WTC11 (cell line): Measurements from ENCODE around the gene USP51. TPM values are rescaled to one million over a fixed set of nuclear protein-coding genes. Genes with fewer than 3 reads are reported as not detected.

ENCODE experiments used
- ATAC-seq: fragments of 200-7000 bp; cut with Tn5 transposase; 2 replicates; pipeline ENCODE4 v1.10.0; 2021; ENCODE audit warnings: mild to moderate bottlenecking, moderate library complexity
- CTCF ChIA-PET: fragments of 300-600 bp; sonication (Branson Sonifier 250); formaldehyde crosslinking; loops from one replicate; lab custom pipeline; 2021; ENCODE audit warnings: antibody characterized with exemption; lab: Charles Lee
- POLR2A ChIA-PET: fragments of 350-600 bp; sonication (Branson Sonifier 250); formaldehyde crosslinking; loops from one replicate; lab custom pipeline; 2021; ENCODE audit warnings: antibody characterized with exemption; lab: Charles Lee
- DNase-seq: peaks from one replicate; pipeline ENCODE4 v3.0.0; 2021; ENCODE audit warnings: low spot score
- H3K27ac Mint-ChIP-seq: 2 replicates; pipeline ENCODE4 v1.8.0; 2021; ENCODE audit warnings: mixed read lengths
- H3K27me3 Mint-ChIP-seq: 2 replicates; pipeline ENCODE4 v1.8.0; 2021; ENCODE audit warnings: low read depth, mild to moderate bottlenecking, moderate library complexity, mixed read lengths
- H3K36me3 Mint-ChIP-seq: 2 replicates; pipeline ENCODE4 v1.8.0; 2021; ENCODE audit warnings: mixed read lengths
- H3K4me1 Mint-ChIP-seq: 2 replicates; pipeline ENCODE4 v1.8.0; 2022; ENCODE audit warnings: mixed read lengths
- H3K4me3 Mint-ChIP-seq: 2 replicates; pipeline ENCODE4 v1.8.0; 2021; ENCODE audit warnings: mild to moderate bottlenecking, moderate library complexity, mixed read lengths
- H3K9me3 Mint-ChIP-seq: 2 replicates; pipeline ENCODE4 v1.8.0; 2021; ENCODE audit warnings: mixed read lengths
- CREB1 ChIP-seq: sonication (generic); formaldehyde crosslinking; IDR thresholded peaks from 2 replicates; pipeline ENCODE4 v1.8.0; 2023; ENCODE audit warnings: mild to moderate bottlenecking, missing genetic modification reagents
- FOXP1 ChIP-seq: sonication (generic); formaldehyde crosslinking; IDR thresholded peaks from 2 replicates; pipeline ENCODE4 v1.8.0; 2022; ENCODE audit warnings: missing genetic modification reagents, mild to moderate bottlenecking, moderate library complexity, borderline replicate concordance
- GRHL2 ChIP-seq: fragments of 250-450 bp; sonication (Bioruptor Pico); IDR thresholded peaks from 2 replicates; pipeline ENCODE4 v1.8.0; 2022; ENCODE audit warnings: mild to moderate bottlenecking, moderate library complexity; ENCODE audit not compliant: insufficient replicate concordance, severe bottlenecking
- MXD4 ChIP-seq: fragments of 250-450 bp; sonication (Bioruptor Pico); IDR thresholded peaks from 2 replicates; pipeline ENCODE4 v1.8.0; 2021; ENCODE audit warnings: mild to moderate bottlenecking, moderate library complexity, borderline replicate concordance
- MYBL2 ChIP-seq: sonication (generic); formaldehyde crosslinking; IDR thresholded peaks from 2 replicates; pipeline ENCODE4 v1.8.1; 2023; ENCODE audit warnings: mild to moderate bottlenecking, moderate library complexity, missing genetic modification reagents
- SMAD3 ChIP-seq: sonication (generic); formaldehyde crosslinking; IDR thresholded peaks from 2 replicates; pipeline ENCODE4 v1.8.0; 2022; ENCODE audit warnings: missing genetic modification reagents, mild to moderate bottlenecking, borderline replicate concordance
- TEAD4 ChIP-seq: sonication (generic); formaldehyde crosslinking; IDR thresholded peaks from 2 replicates; pipeline ENCODE4 v1.8.0; 2022; ENCODE audit warnings: mild to moderate bottlenecking, missing genetic modification reagents
- ZBTB21 ChIP-seq: sonication (generic); formaldehyde crosslinking; IDR thresholded peaks from 2 replicates; pipeline ENCODE4 v1.8.1; 2023; ENCODE audit warnings: mild to moderate bottlenecking, missing genetic modification reagents, borderline replicate concordance
- ZNF263 ChIP-seq: sonication (generic); formaldehyde crosslinking; IDR thresholded peaks from 2 replicates; pipeline ENCODE4 v1.8.1; 2022; ENCODE audit warnings: low read depth, mild to moderate bottlenecking, moderate library complexity, missing genetic modification reagents
- total RNA-seq: library from RNA; stranded (reverse); gene quantifications from 3 replicates; pipeline ENCODE4 v1.2.3, GENCODE V29; 2021
- TF ChIP-seq, protein P1 (sequence below): sonication (generic); formaldehyde crosslinking; IDR thresholded peaks from 2 replicates; pipeline ENCODE4 v1.8.0; 2022; ENCODE audit warnings: missing genetic modification reagents
- TF ChIP-seq, protein P2 (sequence below): sonication (generic); formaldehyde crosslinking; IDR thresholded peaks from 2 replicates; pipeline ENCODE4 v1.8.0; 2022; ENCODE audit warnings: mild to moderate bottlenecking, missing genetic modification reagents
- TF ChIP-seq, protein P3 (sequence below): sonication (generic); formaldehyde crosslinking; IDR thresholded peaks from 2 replicates; pipeline ENCODE4 v1.8.0; 2023; ENCODE audit warnings: missing genetic modification reagents, mild to moderate bottlenecking, borderline replicate concordance
- TF ChIP-seq, protein P4 (sequence below): sonication (generic); formaldehyde crosslinking; IDR thresholded peaks from 2 replicates; pipeline ENCODE4 v1.8.0; 2022; ENCODE audit warnings: mild to moderate bottlenecking, missing genetic modification reagents
- TF ChIP-seq, protein P5 (sequence below): sonication (generic); formaldehyde crosslinking; IDR thresholded peaks from 2 replicates; pipeline ENCODE4 v1.8.1; 2022; ENCODE audit warnings: missing genetic modification reagents, borderline replicate concordance
- TF ChIP-seq, protein P6 (sequence below): sonication (generic); formaldehyde crosslinking; IDR thresholded peaks from 2 replicates; pipeline ENCODE4 v1.8.1; 2023; ENCODE audit warnings: mild to moderate bottlenecking, moderate library complexity, missing genetic modification reagents

Gene USP51
- total RNA-seq, 1 experiment from 2014 or later = 6.5 TPM

DNA sequence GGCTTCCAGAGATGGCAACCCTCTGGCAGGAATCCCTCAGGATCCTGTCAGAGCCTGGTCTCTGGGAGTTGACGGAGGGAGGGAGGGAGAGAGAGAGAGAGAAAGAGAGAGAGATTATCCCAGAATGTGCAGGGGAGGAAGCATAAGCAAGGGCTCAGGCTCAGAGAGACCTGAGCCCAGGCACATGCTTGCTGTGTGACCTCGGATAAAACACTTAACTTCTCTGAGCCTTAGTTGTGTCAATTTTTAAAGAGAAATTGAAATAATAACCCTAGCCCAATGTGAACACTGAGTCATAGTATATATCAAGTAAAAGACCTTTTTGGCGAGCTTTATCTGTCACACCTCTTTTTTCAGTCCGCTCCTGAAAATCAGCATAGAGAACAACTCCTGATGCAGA lies 473 bp upstream of the USP51 start (continued):
- TF ChIP-seq, protein P1, sequence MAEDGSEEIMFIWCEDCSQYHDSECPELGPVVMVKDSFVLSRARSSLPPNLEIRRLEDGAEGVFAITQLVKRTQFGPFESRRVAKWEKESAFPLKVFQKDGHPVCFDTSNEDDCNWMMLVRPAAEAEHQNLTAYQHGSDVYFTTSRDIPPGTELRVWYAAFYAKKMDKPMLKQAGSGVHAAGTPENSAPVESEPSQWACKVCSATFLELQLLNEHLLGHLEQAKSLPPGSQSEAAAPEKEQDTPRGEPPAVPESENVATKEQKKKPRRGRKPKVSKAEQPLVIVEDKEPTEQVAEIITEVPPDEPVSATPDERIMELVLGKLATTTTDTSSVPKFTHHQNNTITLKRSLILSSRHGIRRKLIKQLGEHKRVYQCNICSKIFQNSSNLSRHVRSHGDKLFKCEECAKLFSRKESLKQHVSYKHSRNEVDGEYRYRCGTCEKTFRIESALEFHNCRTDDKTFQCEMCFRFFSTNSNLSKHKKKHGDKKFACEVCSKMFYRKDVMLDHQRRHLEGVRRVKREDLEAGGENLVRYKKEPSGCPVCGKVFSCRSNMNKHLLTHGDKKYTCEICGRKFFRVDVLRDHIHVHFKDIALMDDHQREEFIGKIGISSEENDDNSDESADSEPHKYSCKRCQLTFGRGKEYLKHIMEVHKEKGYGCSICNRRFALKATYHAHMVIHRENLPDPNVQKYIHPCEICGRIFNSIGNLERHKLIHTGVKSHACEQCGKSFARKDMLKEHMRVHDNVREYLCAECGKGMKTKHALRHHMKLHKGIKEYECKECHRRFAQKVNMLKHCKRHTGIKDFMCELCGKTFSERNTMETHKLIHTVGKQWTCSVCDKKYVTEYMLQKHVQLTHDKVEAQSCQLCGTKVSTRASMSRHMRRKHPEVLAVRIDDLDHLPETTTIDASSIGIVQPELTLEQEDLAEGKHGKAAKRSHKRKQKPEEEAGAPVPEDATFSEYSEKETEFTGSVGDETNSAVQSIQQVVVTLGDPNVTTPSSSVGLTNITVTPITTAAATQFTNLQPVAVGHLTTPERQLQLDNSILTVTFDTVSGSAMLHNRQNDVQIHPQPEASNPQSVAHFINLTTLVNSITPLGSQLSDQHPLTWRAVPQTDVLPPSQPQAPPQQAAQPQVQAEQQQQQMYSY = no peak
- TF ChIP-seq ZBTB21 = no peak
- no peak for TF ChIP-seq CREB1 (CRISPR knock-in tag)
- TF ChIP-seq MYBL2 (CRISPR knock-in tag) = no peak
- TF ChIP-seq, protein P2, sequence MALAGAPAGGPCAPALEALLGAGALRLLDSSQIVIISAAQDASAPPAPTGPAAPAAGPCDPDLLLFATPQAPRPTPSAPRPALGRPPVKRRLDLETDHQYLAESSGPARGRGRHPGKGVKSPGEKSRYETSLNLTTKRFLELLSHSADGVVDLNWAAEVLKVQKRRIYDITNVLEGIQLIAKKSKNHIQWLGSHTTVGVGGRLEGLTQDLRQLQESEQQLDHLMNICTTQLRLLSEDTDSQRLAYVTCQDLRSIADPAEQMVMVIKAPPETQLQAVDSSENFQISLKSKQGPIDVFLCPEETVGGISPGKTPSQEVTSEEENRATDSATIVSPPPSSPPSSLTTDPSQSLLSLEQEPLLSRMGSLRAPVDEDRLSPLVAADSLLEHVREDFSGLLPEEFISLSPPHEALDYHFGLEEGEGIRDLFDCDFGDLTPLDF (CRISPR knock-in tag) = no peak
- no peak for TF ChIP-seq TEAD4 (CRISPR knock-in tag)
- no peak for TF ChIP-seq FOXP1 (CRISPR knock-in tag)

DNA sequence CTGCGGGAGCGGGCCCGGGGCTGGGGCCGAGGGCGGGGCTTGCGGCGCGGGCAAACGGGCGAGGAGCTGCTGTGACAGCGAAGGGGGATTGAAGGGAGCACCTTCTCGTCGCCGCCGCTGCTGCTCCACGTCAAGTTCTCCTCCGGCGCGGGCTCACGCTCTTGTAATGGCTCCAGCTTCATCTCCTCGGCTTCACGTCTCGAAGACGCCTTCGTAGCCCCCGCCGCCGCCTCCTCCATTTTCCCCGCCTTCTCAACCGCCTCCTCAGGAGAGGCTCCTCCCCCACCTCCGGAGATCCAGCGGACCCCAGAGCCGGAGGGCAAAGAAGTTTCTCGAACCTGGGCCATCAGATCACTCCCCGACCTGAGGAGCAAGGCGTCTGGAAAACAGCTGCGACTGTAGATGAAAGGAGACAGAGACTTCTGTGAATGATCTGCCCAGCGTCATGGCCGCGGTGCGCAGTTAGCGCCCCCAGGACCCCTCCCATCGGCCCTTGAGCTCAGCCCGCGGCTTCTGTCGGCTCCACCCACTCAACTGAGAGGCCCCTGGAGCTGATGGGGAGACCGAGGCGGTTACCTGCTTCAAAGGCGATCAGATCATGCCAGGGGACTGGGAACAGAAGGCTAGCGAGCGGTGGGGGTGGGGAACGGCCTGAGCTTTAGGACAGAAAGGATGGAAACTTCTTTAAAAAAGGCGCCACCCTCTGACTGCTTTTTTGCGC lies 895 bp downstream of the USP51 start:
- Mint-ChIP-seq H3K9me3 (no peaks in the 10 kb centered on the region), H3K27me3 (no peaks in the 10 kb centered on the region), H3K4me3 (peak overlapping the region; percentile 91), H3K36me3 (no peaks in the 10 kb centered on the region), H3K27ac (peak overlapping the region; percentile 95), H3K4me1 (peaks cover 12% of the 10 kb centered on the region)
- DNase-seq (peak; percentile 53), ATAC-seq (peak; percentile 77)
- POLR2A ChIA-PET = interaction anchor here (1.1 to 1.8 kb wide), 2 partner anchors 229 to 420 kb away, joined by 3 to 4 read pairs; partner anchors contain the start of gene RRAGB
- CTCF ChIA-PET = interaction anchor here (1.0 to 1.6 kb wide), 3 partner anchors 37 to 419 kb away, joined by 5 to 6 read pairs (median 5); partner anchors contain the start of gene MAGEH1
- TF ChIP-seq, protein P3, sequence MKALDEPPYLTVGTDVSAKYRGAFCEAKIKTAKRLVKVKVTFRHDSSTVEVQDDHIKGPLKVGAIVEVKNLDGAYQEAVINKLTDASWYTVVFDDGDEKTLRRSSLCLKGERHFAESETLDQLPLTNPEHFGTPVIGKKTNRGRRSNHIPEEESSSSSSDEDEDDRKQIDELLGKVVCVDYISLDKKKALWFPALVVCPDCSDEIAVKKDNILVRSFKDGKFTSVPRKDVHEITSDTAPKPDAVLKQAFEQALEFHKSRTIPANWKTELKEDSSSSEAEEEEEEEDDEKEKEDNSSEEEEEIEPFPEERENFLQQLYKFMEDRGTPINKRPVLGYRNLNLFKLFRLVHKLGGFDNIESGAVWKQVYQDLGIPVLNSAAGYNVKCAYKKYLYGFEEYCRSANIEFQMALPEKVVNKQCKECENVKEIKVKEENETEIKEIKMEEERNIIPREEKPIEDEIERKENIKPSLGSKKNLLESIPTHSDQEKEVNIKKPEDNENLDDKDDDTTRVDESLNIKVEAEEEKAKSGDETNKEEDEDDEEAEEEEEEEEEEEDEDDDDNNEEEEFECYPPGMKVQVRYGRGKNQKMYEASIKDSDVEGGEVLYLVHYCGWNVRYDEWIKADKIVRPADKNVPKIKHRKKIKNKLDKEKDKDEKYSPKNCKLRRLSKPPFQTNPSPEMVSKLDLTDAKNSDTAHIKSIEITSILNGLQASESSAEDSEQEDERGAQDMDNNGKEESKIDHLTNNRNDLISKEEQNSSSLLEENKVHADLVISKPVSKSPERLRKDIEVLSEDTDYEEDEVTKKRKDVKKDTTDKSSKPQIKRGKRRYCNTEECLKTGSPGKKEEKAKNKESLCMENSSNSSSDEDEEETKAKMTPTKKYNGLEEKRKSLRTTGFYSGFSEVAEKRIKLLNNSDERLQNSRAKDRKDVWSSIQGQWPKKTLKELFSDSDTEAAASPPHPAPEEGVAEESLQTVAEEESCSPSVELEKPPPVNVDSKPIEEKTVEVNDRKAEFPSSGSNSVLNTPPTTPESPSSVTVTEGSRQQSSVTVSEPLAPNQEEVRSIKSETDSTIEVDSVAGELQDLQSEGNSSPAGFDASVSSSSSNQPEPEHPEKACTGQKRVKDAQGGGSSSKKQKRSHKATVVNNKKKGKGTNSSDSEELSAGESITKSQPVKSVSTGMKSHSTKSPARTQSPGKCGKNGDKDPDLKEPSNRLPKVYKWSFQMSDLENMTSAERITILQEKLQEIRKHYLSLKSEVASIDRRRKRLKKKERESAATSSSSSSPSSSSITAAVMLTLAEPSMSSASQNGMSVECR (CRISPR knock-in tag) = peak; percentile 41; the same call in 1 of the 2 replicates
- TF ChIP-seq, protein P4, sequence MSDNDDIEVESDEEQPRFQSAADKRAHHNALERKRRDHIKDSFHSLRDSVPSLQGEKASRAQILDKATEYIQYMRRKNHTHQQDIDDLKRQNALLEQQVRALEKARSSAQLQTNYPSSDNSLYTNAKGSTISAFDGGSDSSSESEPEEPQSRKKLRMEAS (CRISPR knock-in tag) = 0 out of 2 replicates have a peak, but pooled peaks have one; percentile 22
- TF ChIP-seq SMAD3 = no peak
- TF ChIP-seq ZNF263 (CRISPR knock-in tag) = no peak
- TF ChIP-seq, protein P1 = no peak
- no peak for TF ChIP-seq GRHL2 (CRISPR knock-in tag)
- TF ChIP-seq, protein P5, sequence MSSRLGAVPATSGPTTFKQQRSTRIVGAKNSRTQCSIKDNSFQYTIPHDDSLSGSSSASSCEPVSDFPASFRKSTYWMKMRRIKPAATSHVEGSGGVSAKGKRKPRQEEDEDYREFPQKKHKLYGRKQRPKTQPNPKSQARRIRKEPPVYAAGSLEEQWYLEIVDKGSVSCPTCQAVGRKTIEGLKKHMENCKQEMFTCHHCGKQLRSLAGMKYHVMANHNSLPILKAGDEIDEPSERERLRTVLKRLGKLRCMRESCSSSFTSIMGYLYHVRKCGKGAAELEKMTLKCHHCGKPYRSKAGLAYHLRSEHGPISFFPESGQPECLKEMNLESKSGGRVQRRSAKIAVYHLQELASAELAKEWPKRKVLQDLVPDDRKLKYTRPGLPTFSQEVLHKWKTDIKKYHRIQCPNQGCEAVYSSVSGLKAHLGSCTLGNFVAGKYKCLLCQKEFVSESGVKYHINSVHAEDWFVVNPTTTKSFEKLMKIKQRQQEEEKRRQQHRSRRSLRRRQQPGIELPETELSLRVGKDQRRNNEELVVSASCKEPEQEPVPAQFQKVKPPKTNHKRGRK (CRISPR knock-in tag) = no peak
- TF ChIP-seq MXD4 = no peak
- TF ChIP-seq, protein P6, sequence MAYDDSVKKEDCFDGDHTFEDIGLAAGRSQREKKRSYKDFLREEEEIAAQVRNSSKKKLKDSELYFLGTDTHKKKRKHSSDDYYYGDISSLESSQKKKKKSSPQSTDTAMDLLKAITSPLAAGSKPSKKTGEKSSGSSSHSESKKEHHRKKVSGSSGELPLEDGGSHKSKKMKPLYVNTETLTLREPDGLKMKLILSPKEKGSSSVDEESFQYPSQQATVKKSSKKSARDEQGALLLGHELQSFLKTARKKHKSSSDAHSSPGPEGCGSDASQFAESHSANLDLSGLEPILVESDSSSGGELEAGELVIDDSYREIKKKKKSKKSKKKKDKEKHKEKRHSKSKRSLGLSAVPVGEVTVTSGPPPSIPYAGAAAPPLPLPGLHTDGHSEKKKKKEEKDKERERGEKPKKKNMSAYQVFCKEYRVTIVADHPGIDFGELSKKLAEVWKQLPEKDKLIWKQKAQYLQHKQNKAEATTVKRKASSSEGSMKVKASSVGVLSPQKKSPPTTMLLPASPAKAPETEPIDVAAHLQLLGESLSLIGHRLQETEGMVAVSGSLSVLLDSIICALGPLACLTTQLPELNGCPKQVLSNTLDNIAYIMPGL (CRISPR knock-in tag) = no peak
- no peak for TF ChIP-seq TEAD4 (CRISPR knock-in tag)
- no peak for TF ChIP-seq FOXP1 (CRISPR knock-in tag)
